Tibial artery (tissue), 4 donors: ENCODE measurements around the gene OSBPL6.

Source experiments
- DNase-seq, 2 donors: peaks; one replicate each; pipeline ENCODE4 v3.0.0-alpha.2; 2019
- H3K27ac ChIP-seq, 2 donors: fragments of 200-600 bp; sonication (generic) in 1 of 2; 1 replicate in 1 of 2; 2 replicates in 1 of 2; pipeline ENCODE4 v1.5.1; 2018 to 2019; ENCODE audit warnings: mild to moderate bottlenecking in 1 of 2
- H3K27me3 ChIP-seq, 2 donors: fragments of 200-600 bp; sonication (generic) in 1 of 2; one replicate each; pipeline versions ENCODE4 v1.5.1 to v1.6.0; 2016 to 2019
- H3K36me3 ChIP-seq, 3 donors: fragments of 200-600 bp; sonication (generic) in 2 of 3; one replicate each; pipeline ENCODE4 v1.5.1; 2016 to 2019; ENCODE audit warnings: mild to moderate bottlenecking in 2 of 3
- H3K4me1 ChIP-seq, 4 donors: fragments of 200-600 bp; sonication (generic) in 2 of 4; 1 replicate in 3 of 4; 2 replicates in 1 of 4; pipeline ENCODE4 v1.5.1; 2016 to 2019
- H3K4me3 ChIP-seq, 2 donors: fragments of 200-600 bp; sonication (generic) in 1 of 2; 1 replicate in 1 of 2; 2 replicates in 1 of 2; pipeline ENCODE4 v1.5.1; 2018 to 2019; ENCODE audit warnings: mild to moderate bottlenecking in 2 of 2
- H3K9me3 ChIP-seq, 3 donors: fragments of 200-600 bp; sonication (generic) in 1 of 3; one replicate each; pipeline ENCODE4 v1.5.1; 2016 to 2019
- CTCF ChIP-seq, 2 experiments: fragments of 200-600 bp in 1 of 2; fragments of 450-650 bp in 1 of 2; IDR thresholded peaks; one replicate each; pipeline ENCODE4 v1.5.1; 2017 to 2019; ENCODE audit warnings: antibody characterized with exemption in 2 of 2, mild to moderate bottlenecking in 1 of 2, moderate library complexity in 1 of 2
- intact Hi-C: fragments of 100-400 bp; cut with DNase I; formaldehyde crosslinking; loops from one replicate; pipeline ENCODE4 v1.15.0; 2023; ENCODE audit warnings: low total_unique reads

Gene OSBPL6

GRCh38 chr2:178361588-178361987, 167.3 kb downstream of the OSBPL6 start:
- Histone ChIP-seq H3K4me3 (no peak overlapping the region), H3K9me3 (peaks cover 0 to 5% (median 4%) of the 10 kb centered on the region in 3 donors), H3K36me3 (peaks cover 0 to 8% (median 0%) of the 10 kb centered on the region in 3 donors), H3K27ac (no peak overlapping the region), H3K4me1 (no peaks in the 10 kb centered on the region), H3K27me3 (no peaks in the 10 kb centered on the region)
- intact Hi-C loops: no loop called here
- no peak for TF ChIP-seq CTCF (IDR thresholded peaks at IDR 0.05)
- DNase-seq: no peak

GRCh38 chr2:178363252-178363651, 168.9 kb downstream of the OSBPL6 start:
- no peak for TF ChIP-seq CTCF (IDR thresholded peaks at IDR 0.05)
- Histone ChIP-seq H3K4me1 (no peaks in the 10 kb centered on the region), H3K36me3 (peaks cover 0 to 8% (median 0%) of the 10 kb centered on the region in 3 donors), H3K4me3 (no peak overlapping the region), H3K27ac (no peak overlapping the region), H3K9me3 (peaks cover 0 to 3% (median 0%) of the 10 kb centered on the region in 3 donors), H3K27me3 (no peaks in the 10 kb centered on the region)
- intact Hi-C loops: no loop called here
- DNase-seq: no peak

- intact Hi-C loops: no loop called here
- Histone ChIP-seq H3K36me3 (peaks cover 0 to 8% (median 0%) of the 10 kb centered on the region in 3 donors), H3K27me3 (no peaks in the 10 kb centered on the region)
Observed at GRCh38 chr2:178365116-178365515, 170.8 kb downstream of the OSBPL6 start.

GRCh38 chr2:178366412-178366811, 172.1 kb downstream of the OSBPL6 start:
- H3K27ac ChIP-seq: no peak overlapping the region
- no peak for TF ChIP-seq CTCF (IDR thresholded peaks at IDR 0.05)
- no peaks in the 10 kb centered on the region for H3K9me3 ChIP-seq
- no peak overlapping the region for H3K4me3 ChIP-seq
- H3K4me1 ChIP-seq: no peaks in the 10 kb centered on the region
- DNase-seq: no peak
- no peaks in the 10 kb centered on the region for H3K27me3 ChIP-seq
- peaks cover 0 to 8% (median 0%) of the 10 kb centered on the region in 3 donors for H3K36me3 ChIP-seq
- intact Hi-C loops: no loop called here

More at GRCh38 chr2:178365116-178365515, 170.8 kb downstream of the OSBPL6 start:
- Histone ChIP-seq H3K27ac (no peak overlapping the region), H3K4me3 (no peak overlapping the region), H3K9me3 (no peaks in the 10 kb centered on the region), H3K4me1 (no peaks in the 10 kb centered on the region)
- DNase-seq: no peak
- TF ChIP-seq CTCF (IDR thresholded peaks at IDR 0.05): no peak

- no peak for TF ChIP-seq CTCF (IDR thresholded peaks at IDR 0.05)
- intact Hi-C loops: no loop called here
Observed at GRCh38 chr2:178367344-178367743, 173.0 kb downstream of the OSBPL6 start.

GRCh38 chr2:178374865-178375264, 180.6 kb downstream of the OSBPL6 start:
- no peak overlapping the region for H3K4me3 ChIP-seq

More at GRCh38 chr2:178367344-178367743, 173.0 kb downstream of the OSBPL6 start:
- no peak for DNase-seq
- no peaks in the 10 kb centered on the region for H3K4me1 ChIP-seq
- no peak overlapping the region for H3K27ac ChIP-seq
- H3K27me3 ChIP-seq: no peaks in the 10 kb centered on the region
- H3K4me3 ChIP-seq: no peak overlapping the region
- peaks cover 0 to 7% (median 0%) of the 10 kb centered on the region in 3 donors for H3K36me3 ChIP-seq
- H3K9me3 ChIP-seq: no peaks in the 10 kb centered on the region

More at GRCh38 chr2:178374865-178375264, 180.6 kb downstream of the OSBPL6 start:
- TF ChIP-seq CTCF (IDR thresholded peaks at IDR 0.05): no peak
- DNase-seq: no peak
- Histone ChIP-seq H3K27ac (no peak overlapping the region), H3K4me1 (no peaks in the 10 kb centered on the region), H3K27me3 (no peaks in the 10 kb centered on the region), H3K9me3 (no peaks in the 10 kb centered on the region), H3K36me3 (peaks cover 0 to 16% (median 5%) of the 10 kb centered on the region in 3 donors)
- intact Hi-C loops: no loop called here
